GM12864 (cell line): ENCODE results near the gene HHATL.

ENCODE experiments used
- DNase-seq: peaks from one replicate; pipeline ENCODE4 v3.0.0-alpha.2; 2011; ENCODE audit warnings: low read depth
- H3K4me3 ChIP-seq: 2 replicates; pipeline ENCODE4 v1.5.1; 2011; ENCODE audit warnings: mild to moderate bottlenecking, low read depth, low read length, control low read depth
- CTCF ChIP-seq: IDR thresholded peaks from 2 replicates; pipeline ENCODE4 v1.5.1; 2011; ENCODE audit warnings: low read depth, mild to moderate bottlenecking, moderate library complexity, low read length, control low read depth, inconsistent platforms; ENCODE audit errors: missing control alignments

HHATL gene

GRCh38 chr3:42697289-42698051 is 5.1 kb downstream of the HHATL start:
- H3K4me3 ChIP-seq: no peak overlapping the region
- TF ChIP-seq CTCF: no peak
- no peak for DNase-seq

DNA sequence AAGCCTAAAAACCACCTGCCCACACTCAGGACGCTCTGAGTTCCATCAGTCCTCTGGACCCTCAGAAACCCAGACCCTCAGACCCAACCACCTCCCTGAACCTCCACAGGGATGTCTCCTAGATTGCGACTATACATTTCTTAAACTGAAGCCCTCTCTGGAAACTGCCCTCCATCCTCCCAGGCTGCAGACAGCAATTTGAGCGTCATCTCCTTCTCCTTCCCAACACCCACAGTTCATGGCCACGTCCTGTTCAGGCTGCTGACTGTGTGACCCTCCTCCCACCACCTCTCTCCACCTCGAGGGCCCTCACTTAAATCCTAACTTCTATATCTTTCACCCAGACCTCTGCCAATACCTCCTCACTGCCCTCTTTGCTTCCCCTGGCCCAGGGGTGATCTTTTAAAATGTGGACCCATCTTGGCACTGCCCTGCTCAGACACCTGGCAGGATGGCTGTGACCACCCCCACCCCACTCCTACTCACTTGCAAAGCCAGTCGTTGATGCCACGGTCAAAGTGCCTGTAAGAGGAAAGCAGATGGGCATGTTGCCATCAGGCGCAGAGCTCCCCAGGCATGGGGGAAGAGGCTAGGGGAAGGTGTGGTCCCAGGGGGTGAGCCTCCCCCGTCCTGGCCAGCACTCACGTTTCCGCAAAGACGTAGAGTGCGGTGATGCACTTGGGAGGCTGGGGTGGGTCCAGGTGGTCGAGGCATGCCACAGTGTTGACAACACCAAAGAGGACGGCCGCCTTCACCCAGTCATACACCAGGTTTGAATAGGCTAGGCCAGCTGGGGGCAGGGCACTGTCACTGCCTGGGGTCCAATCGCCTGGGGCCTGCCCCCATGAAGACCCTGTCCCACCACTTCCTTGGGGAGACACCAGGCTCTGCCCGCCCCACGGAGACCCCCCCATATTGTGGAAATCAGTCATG is 6.0 kb downstream of the HHATL start:
- no peak for DNase-seq
- TF ChIP-seq CTCF: no peak
- H3K4me3 ChIP-seq: no peak overlapping the region

- TF ChIP-seq CTCF: no peak
- no peak overlapping the region for H3K4me3 ChIP-seq
- DNase-seq: no peak
Observed at GRCh38 chr3:42694366-42694765, 8.2 kb downstream of the HHATL start.

DNA sequence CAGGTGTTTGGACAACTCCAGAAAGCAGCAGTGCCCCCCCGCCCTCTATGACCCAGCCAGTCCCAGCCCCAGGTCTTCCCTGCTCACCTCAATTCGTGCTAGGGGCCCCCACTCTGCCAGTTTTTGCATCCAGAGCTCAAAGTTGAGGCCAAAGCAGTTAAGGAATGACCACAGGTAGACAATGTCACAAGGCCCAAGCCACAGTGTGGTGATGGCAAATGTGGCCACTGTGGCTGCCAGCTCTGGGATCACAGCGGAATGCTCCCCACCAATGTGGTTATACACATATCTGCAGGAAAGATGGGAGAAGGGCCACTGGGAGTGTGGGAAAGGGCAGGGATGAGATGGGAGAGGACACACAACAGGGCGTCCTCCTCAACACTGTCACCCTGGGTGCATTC is 9.1 kb downstream of the HHATL start:
- TF ChIP-seq CTCF: no peak
- H3K4me3 ChIP-seq: no peak overlapping the region
- DNase-seq: no peak

DNA sequence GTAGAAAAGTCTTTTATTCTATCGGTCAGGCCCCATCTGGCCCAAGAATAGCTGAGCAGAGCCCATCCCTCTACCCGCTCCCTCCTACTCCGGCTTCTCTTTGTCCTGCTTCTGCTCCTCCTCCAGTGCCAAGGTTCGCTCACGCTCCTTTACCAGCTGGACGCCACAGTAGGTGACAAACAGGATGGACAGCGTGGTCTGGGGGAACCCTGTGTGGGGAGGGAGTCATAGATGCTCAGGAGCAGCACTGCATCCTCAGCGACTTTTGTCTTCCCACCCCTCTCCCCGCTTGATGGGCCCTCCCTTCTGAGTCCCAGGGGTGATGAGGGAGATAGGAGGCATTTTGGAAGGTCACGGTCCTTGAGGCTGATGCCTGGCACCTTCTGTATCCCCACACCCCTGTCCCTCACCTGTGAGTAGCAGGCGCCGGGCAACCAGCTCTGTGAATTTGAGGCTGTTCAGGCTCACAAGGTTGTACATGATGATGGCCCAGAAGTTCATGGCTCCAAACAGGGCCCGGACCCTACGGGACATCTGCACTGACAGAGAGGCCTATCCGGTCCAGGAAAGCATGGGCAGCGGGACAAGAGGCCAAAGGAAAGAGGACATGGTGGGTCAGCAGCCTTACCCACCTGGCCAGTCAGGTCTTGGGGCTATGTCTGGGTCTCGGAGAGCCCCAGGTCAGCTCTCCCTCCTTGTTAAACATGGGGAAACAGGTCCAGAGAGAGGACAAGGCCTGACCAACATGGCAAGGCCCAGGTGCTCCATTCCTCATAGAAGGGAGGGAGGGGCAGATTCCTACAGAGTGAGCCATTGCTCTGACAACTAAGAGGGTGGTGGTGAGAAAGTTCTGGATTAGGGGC is 9.7 kb downstream of the HHATL start:
- no peak overlapping the region for H3K4me3 ChIP-seq
- no peak for DNase-seq
- no peak for TF ChIP-seq CTCF

GRCh38 chr3:42691816-42692666 is 10.6 kb downstream of the HHATL start:
- no peak overlapping the region for H3K4me3 ChIP-seq
- TF ChIP-seq CTCF: no peak
- no peak for DNase-seq
